GM21737 (cell line): ENCODE data around the gene AGRN.
"Not testable (repeated sequence)": the region's sequence is repeated elsewhere in the genome, so short reads cannot be mapped to it uniquely, and the experiment has no call there.

Experiments
- ATAC-seq: cut with Tn5 transposase; IDR thresholded peaks from one replicate; pipeline ENCODE4 v1.9.1; 2021; ENCODE audit warnings: mild to moderate bottlenecking, moderate library complexity; ENCODE audit not compliant: unreplicated experiment

AGRN gene

DNA sequence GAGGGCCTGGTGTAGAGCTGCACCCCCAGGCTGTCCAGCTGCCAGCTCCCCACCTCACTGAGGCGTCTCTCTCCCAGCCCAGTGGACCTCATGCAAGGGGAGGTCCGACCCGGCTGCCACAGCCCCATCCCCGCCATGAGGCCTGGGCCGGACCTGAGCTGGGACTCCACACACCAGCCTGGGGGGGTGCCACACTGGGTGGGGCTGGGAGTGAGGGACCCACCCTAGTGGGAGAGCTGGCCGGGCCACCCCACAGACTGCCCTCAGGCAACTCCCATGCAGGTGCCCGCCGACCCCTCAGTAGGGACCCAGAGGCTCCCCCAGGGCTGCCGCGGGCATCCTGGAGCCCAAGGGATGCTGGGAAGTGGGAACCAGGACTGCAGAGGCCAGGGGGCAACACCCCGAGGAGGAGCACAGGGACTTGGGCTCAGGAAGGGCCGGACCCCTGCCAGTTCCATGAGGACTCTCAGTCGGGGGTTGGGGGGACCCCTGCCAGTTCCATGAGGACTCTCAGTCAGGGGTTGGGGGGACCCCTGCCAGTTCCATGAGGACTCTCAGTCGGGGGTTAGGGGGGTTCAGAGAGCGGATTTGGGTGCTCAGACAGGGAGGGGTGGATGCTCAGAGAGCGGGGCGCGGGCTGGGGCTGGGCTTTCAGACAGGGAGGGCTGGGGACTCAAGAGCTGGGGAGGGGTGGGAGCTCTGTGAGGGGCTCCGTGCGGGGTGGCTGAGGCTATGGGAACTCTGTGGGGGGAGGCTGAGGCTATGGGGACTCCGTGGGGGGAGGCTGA lies 55.4 kb downstream of the AGRN start:
- ATAC-seq: no peak

DNA sequence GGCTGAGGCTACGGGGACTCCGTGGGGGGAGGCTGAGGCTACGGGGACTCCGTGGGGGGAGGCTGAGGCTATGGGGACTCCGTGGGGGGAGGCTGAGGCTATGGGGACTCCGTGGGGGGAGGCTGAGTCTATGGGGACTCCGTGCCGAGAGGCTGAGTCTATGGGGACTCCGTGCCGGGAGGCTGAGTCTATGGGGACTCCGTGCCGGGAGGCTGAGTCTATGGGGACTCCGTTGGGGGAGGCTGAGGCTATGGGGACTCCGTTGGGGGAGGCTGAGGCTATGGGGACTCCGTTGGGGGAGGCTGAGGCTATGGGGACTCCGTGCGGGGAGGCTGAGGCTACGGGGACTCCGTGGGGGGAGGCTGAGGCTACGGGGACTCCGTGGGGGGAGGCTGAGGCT lies 57.5 kb downstream of the AGRN start:
- not testable (repeated sequence) for ATAC-seq

DNA sequence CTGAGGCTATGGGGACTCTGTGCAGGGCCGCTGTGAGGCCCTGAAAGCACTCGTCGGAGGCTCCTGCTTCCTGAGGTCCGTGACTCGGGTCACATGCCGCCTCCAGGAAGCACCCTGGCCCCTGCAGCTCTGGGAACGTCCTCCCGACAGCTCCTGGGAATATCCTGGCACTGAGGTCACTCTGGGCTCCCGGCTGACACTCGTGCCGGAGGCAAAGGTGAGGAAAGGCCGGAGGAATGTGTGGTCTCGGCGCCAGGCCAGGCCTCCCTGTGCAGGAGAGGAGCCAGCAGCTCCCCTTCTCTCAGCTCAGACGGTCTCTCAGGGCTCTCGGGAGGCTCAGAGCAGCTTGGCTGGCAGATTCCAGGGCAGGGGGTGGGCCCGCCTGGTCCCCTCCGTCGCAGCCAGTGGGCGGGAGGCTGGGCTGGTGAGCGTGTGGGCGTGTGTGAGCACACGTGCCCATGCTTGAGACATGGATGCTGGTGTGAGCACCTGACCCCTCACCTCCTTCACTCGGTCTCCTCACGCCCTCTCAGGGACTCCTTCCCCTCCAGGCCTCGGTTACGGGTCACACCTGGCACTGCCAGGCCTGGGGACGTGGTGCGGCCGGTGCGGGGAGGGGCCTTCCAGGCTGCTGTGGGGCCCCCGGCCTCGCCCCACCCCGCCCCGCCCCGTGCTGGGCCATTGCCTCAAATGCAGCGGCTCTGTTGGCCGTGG lies 59.6 kb downstream of the AGRN start:
- peak; percentile 45 for ATAC-seq

DNA sequence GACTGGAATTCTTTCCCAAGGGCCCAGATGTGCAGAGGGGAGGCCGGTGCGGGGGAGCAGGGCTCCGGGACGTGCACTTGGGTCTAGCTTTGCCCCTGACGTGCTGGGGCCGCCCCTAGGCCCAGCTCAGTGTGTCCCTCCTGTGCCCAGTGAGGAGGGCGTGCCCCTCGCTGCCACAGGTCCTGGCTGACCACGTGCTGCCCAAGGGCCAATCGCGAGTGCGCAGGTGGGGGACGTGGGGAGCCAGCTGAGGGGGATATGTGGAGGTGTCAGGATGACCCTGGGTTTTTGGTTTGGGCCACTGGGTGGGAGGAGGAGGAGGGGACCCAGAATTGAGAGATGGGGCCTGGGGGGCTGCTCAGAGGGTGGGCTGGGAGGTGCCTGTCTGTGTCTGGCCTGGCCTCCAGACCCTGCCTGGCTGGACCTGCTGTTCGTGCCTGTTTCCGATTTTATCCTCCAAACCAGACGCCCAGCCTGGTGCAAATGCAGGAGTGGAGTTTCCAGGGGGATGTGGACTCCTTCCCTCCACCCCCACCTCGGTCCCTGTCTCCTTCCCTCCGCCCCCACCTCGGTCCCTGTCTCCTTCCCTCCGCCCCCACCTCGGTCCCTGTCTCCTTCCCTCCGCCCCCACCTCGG lies 60.3 kb downstream of the AGRN start:
- ATAC-seq: peak; percentile 19

DNA sequence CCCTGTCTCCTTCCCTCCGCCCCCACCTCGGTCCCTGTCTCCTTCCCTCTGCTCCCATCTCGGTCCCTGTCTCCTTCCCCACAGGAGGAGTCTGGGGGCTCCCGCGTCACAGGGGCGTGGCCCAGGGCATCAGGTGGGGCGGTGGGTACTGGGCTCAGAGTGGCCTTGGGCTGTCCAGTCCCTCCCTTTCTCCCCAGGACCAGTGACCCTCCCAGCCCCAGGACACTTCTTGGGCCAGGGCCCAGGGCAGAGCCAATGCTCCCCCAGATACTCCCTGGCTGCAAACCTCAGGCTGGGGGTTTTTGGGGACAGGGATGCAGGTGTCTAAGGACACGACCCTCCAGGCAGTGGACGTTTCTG lies 61.0 kb downstream of the AGRN start:
- ATAC-seq: no peak

DNA sequence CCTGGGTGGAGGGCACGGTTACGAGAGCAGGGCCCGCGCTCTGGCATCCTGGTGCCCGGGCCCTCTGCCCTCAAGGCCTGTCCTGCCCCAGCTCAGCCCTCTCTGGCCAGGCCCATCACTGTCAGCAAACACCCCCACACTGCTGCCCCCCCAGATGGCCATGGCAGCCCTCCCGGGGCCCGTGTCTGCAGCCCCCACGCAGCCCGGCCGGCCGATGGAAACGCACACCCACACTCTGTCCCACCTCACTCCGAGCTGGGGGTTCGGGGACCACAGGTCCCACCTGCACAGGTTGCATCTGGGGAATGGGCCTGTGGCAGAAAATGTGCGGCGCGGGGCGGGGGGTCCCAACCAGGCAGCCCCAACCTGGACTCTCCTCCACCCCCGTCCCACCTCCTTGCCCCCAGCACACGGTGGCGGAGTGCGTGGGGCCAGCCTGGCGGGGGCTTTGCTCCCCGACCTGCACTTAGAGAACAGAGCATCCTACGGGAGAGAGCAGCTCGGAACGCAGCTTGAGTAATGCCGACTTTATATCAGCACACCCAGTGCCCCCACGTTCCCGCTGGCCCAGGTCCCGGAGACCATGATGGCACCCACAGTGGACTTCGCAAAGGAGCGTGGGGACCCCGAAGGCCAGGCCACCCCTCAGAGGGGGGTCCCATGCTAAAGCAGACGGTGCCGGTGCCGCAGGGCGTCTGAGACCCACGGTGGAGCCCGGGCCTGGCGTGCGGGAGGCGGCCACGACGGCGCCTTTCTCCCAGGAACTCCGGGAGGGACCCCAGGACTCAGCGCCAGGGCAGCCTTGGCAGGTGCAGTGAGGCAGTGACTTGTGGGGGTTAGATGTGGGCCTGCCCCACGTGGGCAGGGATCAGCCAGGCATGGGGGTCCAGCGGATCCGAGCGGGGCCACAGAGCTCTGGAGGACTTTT lies 61.7 kb downstream of the AGRN start:
- ATAC-seq: no peak

DNA sequence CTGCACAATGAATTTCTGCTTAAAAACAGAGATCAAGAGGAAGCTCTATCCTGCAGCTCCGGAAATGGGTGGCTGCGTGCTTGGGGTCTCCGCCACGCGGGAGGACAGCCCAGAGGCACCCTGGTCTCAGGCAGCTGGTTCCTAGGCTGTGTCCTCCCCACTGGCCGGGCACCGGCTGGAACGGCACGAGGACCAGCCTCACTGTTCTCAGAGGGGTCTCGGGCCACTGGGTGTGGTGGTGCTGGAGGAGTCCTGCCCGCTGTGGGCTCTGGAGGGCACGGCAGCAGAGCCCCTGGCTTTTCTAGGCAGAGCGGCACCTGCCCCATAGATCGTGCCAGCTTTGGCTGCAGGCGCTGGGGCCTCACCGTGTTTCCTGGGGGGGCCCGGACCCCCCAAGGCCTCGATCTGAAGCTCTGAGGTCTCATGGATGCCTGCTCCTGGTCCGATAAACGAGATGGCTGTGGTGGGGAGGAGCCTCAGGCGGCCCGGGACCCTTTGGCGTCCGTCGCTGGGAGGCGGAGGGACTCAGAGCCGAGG lies 62.4 kb downstream of the AGRN start:
- no peak for ATAC-seq

DNA sequence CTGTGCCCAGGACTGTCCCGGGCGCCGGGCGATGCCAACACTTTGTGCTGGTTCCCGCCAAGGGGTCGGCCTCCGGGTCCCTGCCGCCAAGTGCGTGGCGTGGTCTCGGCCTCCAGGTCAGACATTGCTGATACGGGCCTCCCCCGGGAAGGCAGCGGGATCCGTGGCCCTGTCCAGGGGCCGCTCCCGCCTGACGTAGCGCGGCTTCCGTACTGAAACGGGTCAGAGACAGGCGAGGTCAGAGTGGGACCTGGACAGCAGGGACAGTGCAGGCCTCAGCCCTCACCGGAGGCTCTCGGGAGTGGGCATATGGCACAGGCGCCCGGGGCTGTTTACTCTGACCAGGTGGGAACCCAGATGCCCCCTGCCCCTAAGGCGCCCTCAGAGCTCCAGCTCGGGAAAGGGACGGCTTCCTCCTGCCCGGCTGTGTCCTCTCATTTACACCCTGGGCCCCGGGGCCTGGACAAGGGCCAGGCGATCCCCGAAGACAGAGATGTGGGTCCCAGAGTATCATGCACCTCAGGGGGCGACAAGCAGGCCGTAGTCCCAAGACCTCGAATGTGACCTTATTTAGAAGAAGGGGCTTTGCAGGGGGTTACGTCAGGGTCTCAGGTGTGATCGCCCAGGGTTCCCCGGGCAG lies 63.0 kb downstream of the AGRN start:
- ATAC-seq: no peak

DNA sequence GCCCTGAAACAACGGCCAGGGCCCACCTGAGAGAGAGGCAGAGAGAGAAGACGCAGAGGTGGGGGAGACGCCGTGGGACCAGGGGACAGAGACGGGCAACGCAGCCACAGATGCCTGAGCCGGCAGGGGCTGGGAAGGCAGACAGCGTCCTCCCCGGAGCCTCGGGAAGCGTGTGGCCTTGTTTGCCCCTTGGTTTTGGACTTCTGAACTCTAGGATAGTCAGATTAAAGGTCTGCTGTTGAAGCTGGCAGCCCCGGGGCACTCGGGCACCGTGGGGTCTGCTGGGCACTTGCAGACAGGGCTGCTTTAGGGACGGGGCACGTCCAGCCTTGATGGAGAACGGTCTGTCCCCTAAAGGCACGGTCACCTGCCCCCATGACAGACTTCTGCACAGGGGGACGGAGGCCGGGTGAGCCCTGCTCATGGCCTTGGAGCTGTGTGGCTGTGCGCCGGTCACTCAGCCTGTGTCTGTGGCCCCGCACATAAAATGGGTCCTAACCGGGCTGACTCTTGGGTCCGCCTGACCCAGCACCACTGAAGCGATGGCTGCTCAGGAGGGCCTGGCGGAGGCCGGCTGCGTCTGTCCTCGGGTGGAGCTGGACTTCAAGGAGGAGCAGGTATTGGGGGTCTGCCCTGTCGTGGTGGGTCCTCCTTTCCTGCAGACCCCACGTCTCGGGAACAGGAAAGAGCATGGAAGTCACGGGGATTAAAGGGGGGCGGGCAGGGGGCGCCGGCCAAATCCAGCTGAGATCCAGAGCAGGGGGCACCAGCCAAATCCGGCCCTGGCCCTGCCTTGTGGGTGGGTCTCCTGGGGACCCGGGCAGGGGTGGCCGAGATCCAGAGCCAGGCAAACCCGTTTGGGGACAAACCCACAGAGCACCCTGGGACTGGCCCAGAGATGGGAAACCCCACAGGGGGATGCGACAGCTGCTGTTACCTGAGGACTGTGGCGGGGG lies 63.8 kb downstream of the AGRN start:
- no peak for ATAC-seq

DNA sequence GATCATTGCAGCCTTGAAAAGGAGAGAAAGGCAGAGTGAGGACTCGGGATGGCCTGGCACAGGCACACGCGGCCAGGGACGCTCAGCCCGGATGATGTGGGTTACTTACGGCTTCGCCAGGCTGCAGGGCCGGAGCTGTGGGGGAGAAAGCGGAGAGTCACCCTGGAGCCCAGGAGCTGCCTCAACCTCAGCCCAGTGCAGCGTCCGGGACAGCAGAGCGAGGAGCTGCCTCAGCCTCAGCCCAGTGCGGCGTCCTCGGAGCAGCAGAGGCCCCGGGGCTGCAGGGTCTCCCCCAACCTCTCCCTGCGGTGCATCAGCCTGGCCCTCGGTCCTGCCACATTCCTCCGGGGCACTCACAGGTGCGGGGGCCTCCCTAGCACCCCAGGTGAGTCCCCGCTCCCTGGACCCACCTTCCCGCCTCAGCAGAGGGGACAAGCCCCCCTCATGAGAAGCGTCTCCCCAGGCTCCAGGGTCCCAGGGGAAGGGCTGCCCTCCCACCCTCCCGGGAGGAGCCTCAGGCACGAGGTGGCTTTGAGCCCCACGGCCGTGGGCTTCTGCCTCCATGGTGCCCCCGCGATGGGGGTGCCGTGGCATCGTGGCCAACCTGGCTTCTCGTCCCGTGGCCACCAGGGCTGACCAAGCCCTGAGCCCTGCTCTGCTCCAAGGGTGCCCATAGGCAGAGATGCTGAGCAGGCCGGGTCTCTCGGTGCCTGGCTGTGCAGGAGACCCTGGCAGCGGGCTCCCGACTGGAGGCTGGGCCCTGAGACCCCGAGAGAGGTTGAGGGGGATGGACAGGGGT lies 64.7 kb downstream of the AGRN start:
- ATAC-seq: no peak

DNA sequence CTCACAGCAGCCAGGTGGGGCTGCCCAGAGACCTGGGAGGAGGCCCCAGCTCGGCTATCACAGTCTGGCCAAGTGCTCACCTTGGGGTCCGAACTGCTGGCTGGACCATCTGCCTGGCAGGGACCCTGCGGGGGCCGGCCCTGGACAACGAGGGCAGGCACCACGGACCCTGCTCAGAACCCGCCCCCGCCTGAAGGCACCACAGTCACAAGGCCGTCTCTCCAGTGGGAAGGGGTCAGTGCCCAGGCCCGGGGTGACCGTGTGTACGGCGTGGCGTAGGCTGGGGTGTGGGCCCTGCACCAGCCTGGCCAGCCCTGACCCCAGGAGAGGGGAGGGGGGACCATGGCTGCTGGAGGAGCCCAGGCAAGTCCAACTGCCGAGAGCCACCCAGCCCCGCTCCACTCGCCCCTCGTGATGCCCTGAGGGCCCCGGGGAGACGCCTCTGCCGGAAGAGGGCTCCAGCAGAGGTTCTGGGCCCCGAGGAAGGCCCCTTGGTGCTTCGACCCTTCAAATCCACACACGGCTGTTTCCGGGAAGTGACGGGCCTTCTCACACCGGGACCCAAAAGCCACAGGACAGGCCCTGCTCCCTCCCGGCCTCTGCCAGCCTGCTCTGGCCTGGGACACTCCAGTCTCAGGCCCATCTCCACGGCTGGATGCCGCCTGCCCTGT lies 65.4 kb downstream of the AGRN start:
- no peak for ATAC-seq

DNA sequence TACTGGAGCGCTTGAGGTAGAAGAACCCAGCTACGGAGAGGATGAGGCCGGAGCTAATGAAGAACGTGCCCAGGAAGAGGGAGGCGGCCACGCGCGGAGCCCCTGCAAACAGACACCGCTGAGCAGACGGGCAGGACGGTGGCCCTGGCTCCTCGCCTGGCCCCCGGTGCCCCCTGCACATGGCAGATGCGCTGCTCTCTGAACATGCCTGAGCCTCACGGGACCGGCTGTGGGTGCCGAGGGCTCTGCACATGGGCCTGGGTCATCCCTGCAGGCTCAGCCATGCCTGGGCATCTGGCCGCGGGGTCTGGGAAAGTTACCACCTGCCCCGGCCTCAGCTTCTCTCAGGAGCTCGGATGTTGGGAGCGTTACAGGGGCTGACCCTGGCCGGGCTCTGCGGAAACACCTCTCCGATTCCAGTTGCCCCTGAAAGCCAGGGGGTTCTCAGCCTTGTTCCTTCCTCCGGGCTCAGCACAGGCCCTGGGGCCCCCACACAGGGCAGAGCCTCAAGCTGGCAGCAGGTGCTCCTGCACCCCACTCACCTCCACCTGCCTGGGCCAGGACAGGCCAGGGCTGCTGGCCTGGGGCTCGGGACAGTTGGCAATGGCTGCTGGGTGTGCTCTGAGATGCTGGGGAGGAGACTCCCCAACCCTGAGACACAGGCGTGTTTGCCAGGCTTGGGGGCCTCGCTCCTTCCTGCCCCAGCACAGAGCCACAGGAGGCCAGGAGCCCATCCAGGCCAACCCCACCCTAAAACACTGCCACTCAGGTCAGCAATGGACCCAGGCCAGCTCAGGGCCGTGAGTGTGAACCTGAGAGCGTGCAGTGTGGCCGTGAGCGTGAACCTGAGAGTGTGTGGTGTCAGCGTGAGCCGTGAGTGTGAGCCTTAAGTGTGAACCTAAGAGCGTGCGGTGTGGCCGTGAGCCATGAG lies 66.3 kb downstream of the AGRN start:
- no peak for ATAC-seq

DNA sequence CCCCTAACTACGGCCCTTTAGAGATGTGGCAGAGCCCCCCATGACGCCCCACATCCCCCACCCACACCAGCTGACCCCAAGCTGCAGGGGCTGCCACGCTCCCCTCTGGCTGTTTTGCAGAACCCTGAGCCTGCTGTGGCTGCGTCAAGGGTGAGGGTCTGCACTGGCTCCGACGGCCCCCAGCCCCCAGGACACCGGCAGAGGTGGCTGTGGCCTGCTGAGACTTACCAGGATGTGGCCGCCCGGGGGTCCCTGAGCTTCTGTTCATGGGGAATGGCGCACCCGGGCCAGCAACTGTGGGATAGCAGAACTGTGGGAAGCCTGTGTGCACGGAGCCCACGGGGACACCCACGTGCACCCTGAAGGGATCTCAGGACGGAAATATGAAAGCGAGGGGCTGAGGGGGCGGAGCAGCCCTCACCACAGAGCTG lies 67.0 kb downstream of the AGRN start:
- ATAC-seq: no peak

DNA sequence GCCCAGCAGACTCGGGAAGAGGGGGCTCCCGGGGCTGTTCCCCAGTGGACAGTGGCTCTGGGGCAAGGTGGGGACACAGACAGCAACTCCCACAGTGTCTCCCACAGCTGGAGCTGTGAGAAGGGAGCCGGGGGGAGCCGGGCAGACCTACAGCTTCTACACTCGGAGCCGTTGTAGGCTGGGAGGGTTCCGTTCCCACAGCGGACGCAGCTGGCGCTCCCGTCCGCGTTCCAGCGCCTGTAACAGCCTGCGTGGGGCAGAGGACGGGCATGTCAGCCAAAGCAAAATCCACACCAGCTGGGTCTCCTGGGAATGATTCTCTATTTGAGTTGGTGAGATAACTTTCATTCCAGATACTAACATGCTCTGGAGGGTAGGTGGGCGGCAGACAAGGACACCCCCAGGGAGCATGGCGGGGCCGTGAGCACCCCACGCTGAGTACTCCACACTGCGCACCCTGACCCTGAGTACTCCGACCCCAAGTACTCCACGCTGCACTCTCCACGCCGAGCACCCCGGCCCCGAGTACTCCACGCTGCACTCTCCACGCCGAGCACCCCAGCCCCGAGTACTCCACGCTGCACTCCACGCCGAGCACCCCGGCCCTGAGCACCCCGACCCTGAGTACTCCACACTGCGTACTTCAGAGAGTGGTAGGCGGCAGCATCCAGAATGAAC lies 67.6 kb downstream of the AGRN start:
- ATAC-seq: no peak

DNA sequence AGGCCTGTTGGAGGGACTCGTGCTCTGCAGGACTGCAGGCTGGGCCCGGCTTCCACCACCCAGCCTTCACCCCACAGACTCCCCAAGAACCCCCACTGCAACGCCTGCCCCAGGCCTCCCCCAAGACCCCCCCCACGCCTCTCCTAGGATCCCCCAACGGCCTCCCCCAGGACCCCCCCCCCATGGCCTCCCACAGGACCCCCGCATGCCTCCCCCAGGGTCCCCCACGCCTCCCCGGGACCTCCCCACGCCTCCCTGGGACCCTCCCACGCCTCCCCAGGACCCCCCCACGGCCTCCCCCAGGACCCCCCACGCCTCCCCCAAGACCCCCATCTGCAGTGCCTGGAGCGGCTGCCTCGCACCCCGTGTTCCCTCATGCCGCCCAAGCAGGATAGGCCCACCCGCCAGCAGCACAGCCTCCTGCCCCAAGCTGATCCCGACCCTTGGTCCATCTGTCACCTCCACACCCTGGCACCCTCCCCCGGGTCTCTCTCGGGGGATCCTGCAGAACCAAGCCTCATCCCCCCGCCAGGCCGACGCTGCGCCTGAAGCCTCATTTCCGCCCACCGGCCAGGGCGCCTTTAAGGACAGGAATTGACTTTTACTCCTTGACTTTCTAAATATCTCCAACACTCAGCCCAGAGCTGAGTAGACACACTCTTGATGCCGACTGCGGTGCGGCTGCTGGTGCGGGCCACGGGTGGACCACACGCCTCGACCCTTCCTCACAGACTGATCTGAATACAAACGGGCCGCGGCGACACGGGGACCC lies 68.3 kb downstream of the AGRN start:
- ATAC-seq: no peak
